WI38 (cell line): ENCODE results near the gene C2CD4B.

Source experiments
- H3K4me3 ChIP-seq: 2 replicates; pipeline ENCODE4 v1.5.1; 2011; ENCODE audit warnings: low read depth, mild to moderate bottlenecking, control low read depth, low read length
- CTCF ChIP-seq: IDR thresholded peaks from 2 replicates; pipeline ENCODE4 v1.5.1; 2012; ENCODE audit warnings: low read depth, mild to moderate bottlenecking, control low read depth, low read length

Gene C2CD4B

GRCh38 chr15:62119227-62119864, 45.7 kb downstream of the C2CD4B start:
- no peak for TF ChIP-seq CTCF
- H3K4me3 ChIP-seq: peak overlapping the region; percentile 38

- TF ChIP-seq CTCF: no peak
- peak overlapping the region; percentile 38 for H3K4me3 ChIP-seq
Measured at GRCh38 chr15:62118520-62119226, 46.4 kb downstream of the C2CD4B start.

GRCh38 chr15:62115847-62116246, 49.2 kb downstream of the C2CD4B start:
- no peak overlapping the region for H3K4me3 ChIP-seq
- no peak for TF ChIP-seq CTCF
